HepG2 (cell line): ENCODE measurements around the gene AKR1C4. TPM values are rescaled to one million over a fixed set of nuclear protein-coding genes. Genes with fewer than 3 reads are reported as not detected.
A peak's percentile ranks its signal among the peaks of the same experiment; 100 is the strongest.
"Not testable (repeated sequence)": the region's sequence is repeated elsewhere in the genome, so short reads cannot be mapped to it uniquely, and the experiment has no call there.

Source experiments
- ATAC-seq: fragments of 200-7000 bp; cut with Tn5 transposase; 3 replicates; pipeline ENCODE4 v1.9.1; 2020; ENCODE audit warnings: mild to moderate bottlenecking, moderate library complexity
- BruUV-seq: library from RNA; stranded (reverse); fragments of 400-500 nt; replicated peaks from 2 replicates; lab custom pipeline; 2021; lab: Mats Ljungman, UMichigan
- CTCF ChIA-PET: fragments of 300-600 bp; formaldehyde crosslinking; extraction: SDS; loops from one replicate; lab custom pipeline; 2021; ENCODE audit warnings: low total read pairs, inconsistent platforms, low intra/inter-chr PET ratio; lab: Yijun Ruan, JAX
- POLR2A ChIA-PET: fragments of 350-600 bp; sonication (Branson Sonifier 250); formaldehyde crosslinking; loops from one replicate; lab custom pipeline; 2020; ENCODE audit warnings: antibody characterized with exemption, inconsistent platforms; lab: Yijun Ruan, JAX
- DNase-seq: peaks from one replicate; pipeline ENCODE4 v3.0.0-alpha.2; 2015; ENCODE audit warnings: low spot score
- FAIRE-seq: peaks from 3 replicates; lab custom pipeline; 2011; peaks lifted over from hg19 to GRCh38; lab: Jason Lieb, UNC
- H2AFZ ChIP-seq: one replicate; pipeline ENCODE4 v1.6.1; 2011; ENCODE audit warnings: low read length, inconsistent platforms
- H3K27ac ChIP-seq: fragments of 300-600 bp; 3 replicates; pipeline ENCODE4 v1.8.0; 2011; ENCODE audit warnings: mixed run types, mild to moderate bottlenecking, mixed read lengths, low read length, inconsistent platforms; ENCODE audit not compliant: insufficient read depth; ENCODE audit errors: extremely low read length
- H3K27me3 ChIP-seq, 2 experiments: fragments of 200-600 bp in 1 of 2; 2 replicates in 1 of 2; 3 replicates in 1 of 2; pipeline versions ENCODE4 v1.6.0 to v1.8.0; 2011; ENCODE audit warnings: low read length in 2 of 2, mild to moderate bottlenecking in 2 of 2, moderate library complexity in 2 of 2, inconsistent platforms in 1 of 2; ENCODE audit not compliant: insufficient read depth in 2 of 2, control insufficient read depth in 1 of 2
- H3K36me3 ChIP-seq, 2 experiments: fragments of 200-600 bp in 1 of 2; replicated peaks in 1 of 2; 2 replicates in 1 of 2; 3 replicates in 1 of 2; pipeline versions ENCODE4 v1.5.1 to v1.8.0; 2011; ENCODE audit warnings: low read length in 2 of 2, inconsistent platforms in 1 of 2; ENCODE audit not compliant: insufficient read depth in 2 of 2, control insufficient read depth in 1 of 2
- H3K4me1 ChIP-seq: 2 replicates; pipeline ENCODE4 v1.5.1; 2012; ENCODE audit warnings: low read length, inconsistent platforms; ENCODE audit not compliant: insufficient read depth
- H3K4me2 ChIP-seq: 2 replicates; pipeline ENCODE4 v1.6.0; 2011; ENCODE audit warnings: low read depth, low read length, inconsistent platforms
- H3K4me3 ChIP-seq, 3 experiments: fragments of 200-600 bp in 1 of 3; sonication (generic), shearing (Covaris generic) in 1 of 3; replicated peaks in 1 of 3; 2 replicates each; pipeline ENCODE4 v1.5.1; 2011 to 2016; ENCODE audit warnings: low read length in 3 of 3, inconsistent platforms in 2 of 3, low read depth in 2 of 3, mild to moderate bottlenecking in 2 of 3, control low read depth in 1 of 3, mixed read lengths in 1 of 3; ENCODE audit not compliant: insufficient read depth in 1 of 3
- H3K79me2 ChIP-seq: one replicate; pipeline ENCODE4 v1.6.1; 2011; ENCODE audit warnings: low read length, inconsistent platforms; ENCODE audit not compliant: insufficient read depth
- H3K9ac ChIP-seq: 2 replicates; pipeline ENCODE4 v1.6.0; 2011; ENCODE audit warnings: mild to moderate bottlenecking, low read depth, low read length, inconsistent platforms; ENCODE audit not compliant: insufficient read depth
- H3K9me3 ChIP-seq: 2 replicates; pipeline ENCODE4 v1.5.1; 2012; ENCODE audit warnings: mild to moderate bottlenecking, low read length
- H4K20me1 ChIP-seq: 2 replicates; pipeline ENCODE4 v1.6.0; 2011; ENCODE audit warnings: inconsistent platforms, mild to moderate bottlenecking, low read length, moderate library complexity; ENCODE audit not compliant: insufficient read depth
- FOXA1 ChIP-seq, 2 experiments: fragments of 450-650 bp in 1 of 2; sonication (generic) in 1 of 2; formaldehyde crosslinking in 1 of 2; IDR thresholded peaks; 2 replicates each; pipeline versions ENCODE4 v1.4.0 to v1.6.1; 2016 to 2020; ENCODE audit warnings: missing genetic modification reagents in 1 of 2
- FOXA3 ChIP-seq: IDR thresholded peaks from 2 replicates; pipeline ENCODE4 v1.6.1; 2016; ENCODE audit warnings: missing genetic modification reagents, missing compliant biosample characterization
- HOMEZ ChIP-seq: IDR thresholded peaks from 2 replicates; pipeline ENCODE4 v1.6.1; 2016; ENCODE audit warnings: low read depth
- POGZ ChIP-seq: sonication (generic); formaldehyde crosslinking; IDR thresholded peaks from 2 replicates; pipeline ENCODE4 v1.4.0; 2020; ENCODE audit warnings: mild to moderate bottlenecking, missing genetic modification reagents
- RARA ChIP-seq: IDR thresholded peaks from 2 replicates; pipeline ENCODE4 v1.6.1; 2016; ENCODE audit warnings: missing genetic modification reagents, missing compliant biosample characterization
- SETDB1 ChIP-seq: sonication (generic); formaldehyde crosslinking; IDR thresholded peaks from 2 replicates; pipeline ENCODE4 v1.5.1; 2020; ENCODE audit warnings: missing genetic modification reagents, mild to moderate bottlenecking, borderline replicate concordance
- ZGPAT ChIP-seq: IDR thresholded peaks from 2 replicates; pipeline ENCODE4 v1.6.1; 2016; ENCODE audit warnings: mild to moderate bottlenecking
- ZMYM4 ChIP-seq: sonication (generic); formaldehyde crosslinking; IDR thresholded peaks from 2 replicates; pipeline ENCODE4 v1.8.1; 2023; ENCODE audit warnings: mild to moderate bottlenecking, missing genetic modification reagents
- ZNF281 ChIP-seq: sonication (generic); formaldehyde crosslinking; IDR thresholded peaks from 2 replicates; pipeline ENCODE4 v1.4.0; 2020; ENCODE audit warnings: missing genetic modification reagents, borderline replicate concordance
- ZNF687 ChIP-seq: sonication (generic); formaldehyde crosslinking; IDR thresholded peaks from 2 replicates; pipeline ENCODE4 v1.5.1; 2020; ENCODE audit warnings: mild to moderate bottlenecking, missing genetic modification reagents, moderate library complexity
- WGBS: methylation state at CpG from one replicate; pipeline ENCODE4 v1.1.6; 2017; ENCODE audit warnings: low lambda C conversion rate; 5-methylcytosine and 5-hydroxymethylcytosine counted together
- in situ Hi-C: cut with HindIII; loops from 2 replicates; pipeline ENCODE4 v1.10.0; 2017; ENCODE audit warnings: low pct_unique_long_range_greater_than_20kb; ENCODE audit not compliant: extremely low pct_ligation_motif_present
- intact Hi-C: fragments of 100-400 bp; cut with micrococcal nuclease; formaldehyde crosslinking; loops from one replicate; pipeline ENCODE4 v1.10.0; 2022; ENCODE audit not compliant: unreplicated experiment
- polyA plus RNA-seq, 8 experiments: library from polyadenylated mRNA; depleted of rRNA in 3 of 8; stranded (reverse) in 7 of 8; unstranded in 1 of 8; fragments of >200 nt; fragmentation: Illumina TruSeq in 4 of 8; extraction: Trizol in 4 of 8; gene quantifications; 2 replicates each; pipeline versions ENCODE4 v1.2.1 to v1.2.3, GENCODE V29; 2011 to 2016; ENCODE audit warnings: low read depth in 4 of 8, missing spikeins in 1 of 8, mixed read lengths in 1 of 8; ENCODE audit not compliant: insufficient read depth in 1 of 8
- total RNA-seq, 5 experiments: library from RNA; depleted of rRNA; stranded (reverse); fragments of >200 nt; fragmentation: Illumina TruSeq; extraction: Trizol; gene quantifications; 2 replicates each; pipeline ENCODE4 v1.2.3, GENCODE V29; 2016; ENCODE audit warnings: low read depth in 1 of 5

Gene AKR1C4
- total and polyA plus RNA-seq, 2 of the 13 experiments (the other 11 are each of a cell fraction or from before 2014, with no cell fraction given): 0.18 to 1.3 TPM

GRCh38 chr10:5222942-5223341, 26.3 kb downstream of the AKR1C4 start:
- H3K27ac ChIP-seq; BruUV-seq; H3K4me2 ChIP-seq; H3K36me3 ChIP-seq; H3K4me3 ChIP-seq; H4K20me1 ChIP-seq; in situ Hi-C loops; H3K79me2 ChIP-seq; H2AFZ ChIP-seq; FAIRE-seq; CTCF ChIA-PET; DNase-seq; H3K27me3 ChIP-seq; H3K9ac ChIP-seq; intact Hi-C loops; ATAC-seq; POLR2A ChIA-PET; TF ChIP-seq FOXA1 (IDR thresholded peaks at IDR 0.05): not testable (repeated sequence)
- peaks cover 24% of the 10 kb centered on the region for H3K4me1 ChIP-seq
- H3K9me3 ChIP-seq: peaks cover 11% of the 10 kb centered on the region; the same call in 1 of the 2 replicates
- WGBS: 75% methylated on average over 4 of the region's 7 CpGs
- TF ChIP-seq HOMEZ (CRISPR knock-in tag) (peak; percentile 67; the same call in 1 of the 2 replicates), ZGPAT (CRISPR knock-in tag) (peak; percentile 55; the same call in 1 of the 2 replicates), ZNF281 (CRISPR knock-in tag) (peak; percentile 92), FOXA3 (CRISPR knock-in tag) (peak; percentile 64), FOXA1 (CRISPR knock-in tag; IDR thresholded peaks at IDR 0.05) (peak; percentile 58), ZMYM4 (CRISPR knock-in tag) (peak; percentile 81), POGZ (CRISPR knock-in tag) (0 out of 2 replicates have a peak, but pooled peaks have one; percentile 18), RARA (CRISPR knock-in tag) (0 out of 2 replicates have a peak, but pooled peaks have one; percentile 14), ZNF687 (CRISPR knock-in tag) (peak; percentile 52), SETDB1 (CRISPR knock-in tag) (peak; percentile 95)
